ENCODE data around the gene SLC12A4.
A peak's percentile ranks its signal among the peaks of the same experiment; 100 is the strongest.
"Not testable (repeated sequence)": the region's sequence is repeated elsewhere in the genome, so short reads cannot be mapped to it uniquely, and the experiment has no call there.

SLC12A4 gene

DNA sequence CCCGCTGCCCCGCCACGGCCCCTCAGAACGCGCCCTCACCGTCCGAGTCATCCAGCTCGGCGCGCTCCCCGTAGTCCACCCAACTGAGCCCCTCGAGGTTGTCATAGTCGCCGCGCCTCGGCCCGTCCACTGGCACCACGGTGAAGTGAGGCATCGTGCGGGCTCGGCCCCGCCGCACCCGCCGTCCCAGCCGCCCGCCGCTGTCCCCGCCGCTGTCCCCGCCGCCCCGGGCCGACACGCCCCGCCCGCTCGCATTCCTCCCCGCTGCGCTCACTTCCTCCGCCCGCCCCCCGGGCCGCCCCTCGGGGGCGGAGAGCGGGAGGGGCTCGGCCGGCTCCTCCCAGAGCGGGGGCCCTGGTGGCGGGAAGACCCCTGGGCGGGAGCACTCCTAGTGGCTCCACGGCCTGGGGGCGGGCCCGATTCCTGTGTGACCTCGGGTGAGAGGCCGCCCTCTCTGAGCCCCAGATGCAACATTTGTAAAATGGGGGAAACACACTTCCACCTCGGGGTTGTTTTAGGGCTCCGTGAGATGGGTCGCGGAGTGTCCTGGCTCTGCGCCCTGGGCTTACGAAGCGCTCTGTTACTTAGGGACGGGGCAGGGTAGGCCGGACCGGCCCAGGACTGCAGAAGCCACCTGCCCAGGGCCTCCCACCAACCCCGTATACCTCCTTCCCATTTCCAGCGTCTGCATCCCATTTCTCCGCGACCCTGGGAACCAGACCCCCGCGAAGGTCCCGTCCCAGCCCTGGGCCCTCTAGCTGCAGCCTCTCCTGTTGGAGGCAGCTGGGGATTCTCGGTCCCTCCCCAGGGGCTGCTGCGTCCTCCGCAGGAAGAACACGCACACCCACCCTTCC is at the start of gene SLC12A4:
SLC12A4 (minus strand) TSS at position 238 of the 854 bp plus-strand sequence; CDS start at position 154, 84 bp downstream.
- H3K36me3 ChIP-seq (ENCODE audit: control insufficient read depth, insufficient read depth, low read length, severe bottlenecking): no peaks in the 10 kb centered on the region
- peak; percentile 92 for DNase-seq (ENCODE audit: low read depth)
- H3K4me3 ChIP-seq (ENCODE audit: low read length): peak within 1 kb of the TSS; percentile 92
- H3K4me1 ChIP-seq (ENCODE audit: control insufficient read depth, insufficient read depth, low read length): peaks cover 41% of the 10 kb centered on the region
- no peaks in the 10 kb centered on the region for H3K27me3 ChIP-seq (replicated peaks; ENCODE audit: control insufficient read depth, insufficient read depth, low read length)
- H3K9me3 ChIP-seq (ENCODE audit: control insufficient read depth, low read length): no peaks in the 10 kb centered on the region
- peak within 1 kb of the TSS; percentile 97 for H3K9ac ChIP-seq (ENCODE audit: low read length)

- Histone ChIP-seq H3K36me3 (ENCODE audit: control insufficient read depth, insufficient read depth, low read length, severe bottlenecking) (no peaks in the 10 kb centered on the region), H3K9me3 (ENCODE audit: control insufficient read depth, low read length) (no peaks in the 10 kb centered on the region), H3K4me1 (ENCODE audit: control insufficient read depth, insufficient read depth, low read length) (no peaks in the 10 kb centered on the region), H3K27me3 (replicated peaks; ENCODE audit: control insufficient read depth, insufficient read depth, low read length) (peaks cover 14% of the 10 kb centered on the region), H3K9ac (ENCODE audit: low read length) (no peak within 1 kb of the TSS), H3K4me3 (ENCODE audit: low read length) (no peak within 1 kb of the TSS)
- no peak for DNase-seq (ENCODE audit: low read depth)
Observed at GRCh38 chr16:68015681-68016080, 47.2 kb upstream of the SLC12A4 start, which contains the start of gene DPEP2NB. Gene DPEP2NB, minus strand, starts transcription at chr16:68015911. Its CDS starts 141 bp downstream, at chr16:68015770.

GRCh38 chr16:68013440-68013839 is 45.0 kb upstream of the SLC12A4 start:
- H3K9me3 ChIP-seq (ENCODE audit: control insufficient read depth, low read length): no peaks in the 10 kb centered on the region
- no peak for DNase-seq (ENCODE audit: low read depth)
- no peaks in the 10 kb centered on the region for H3K4me1 ChIP-seq (ENCODE audit: control insufficient read depth, insufficient read depth, low read length)
- peaks cover 23% of the 10 kb centered on the region for H3K27me3 ChIP-seq (replicated peaks; ENCODE audit: control insufficient read depth, insufficient read depth, low read length)
- H3K36me3 ChIP-seq (ENCODE audit: control insufficient read depth, insufficient read depth, low read length, severe bottlenecking): no peaks in the 10 kb centered on the region
- no peak overlapping the region for H3K9ac ChIP-seq (ENCODE audit: low read length)
- no peak overlapping the region for H3K4me3 ChIP-seq (ENCODE audit: low read length)

DNA sequence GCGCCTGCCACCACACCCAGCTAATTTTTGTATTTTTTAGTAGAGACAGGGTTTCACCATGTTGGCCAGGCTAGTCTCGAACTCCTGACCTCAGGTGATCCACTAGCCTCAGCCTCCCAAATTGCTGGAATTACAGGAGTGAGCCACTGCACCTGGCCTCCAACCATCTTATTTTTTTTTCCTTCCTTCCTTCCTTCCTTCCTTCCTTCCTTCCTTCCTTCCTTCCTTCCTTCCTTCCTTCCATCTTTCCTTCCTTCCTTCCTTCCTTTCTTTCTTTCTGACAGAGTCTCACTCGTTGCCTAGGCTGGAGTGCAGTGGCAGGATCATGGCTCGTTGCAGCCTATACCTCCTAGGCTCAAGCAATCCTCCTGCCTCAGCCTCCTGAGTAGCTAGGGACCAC is 41.4 kb upstream of the SLC12A4 start:
- not testable (repeated sequence) for H3K4me3 ChIP-seq (ENCODE audit: low read length); H3K4me1 ChIP-seq (ENCODE audit: control insufficient read depth, insufficient read depth, low read length); DNase-seq (ENCODE audit: low read depth); H3K36me3 ChIP-seq (ENCODE audit: control insufficient read depth, insufficient read depth, low read length, severe bottlenecking); H3K9me3 ChIP-seq (ENCODE audit: control insufficient read depth, low read length); H3K9ac ChIP-seq (ENCODE audit: low read length)
- H3K27me3 ChIP-seq (replicated peaks; ENCODE audit: control insufficient read depth, insufficient read depth, low read length): peaks cover 23% of the 10 kb centered on the region

DNA sequence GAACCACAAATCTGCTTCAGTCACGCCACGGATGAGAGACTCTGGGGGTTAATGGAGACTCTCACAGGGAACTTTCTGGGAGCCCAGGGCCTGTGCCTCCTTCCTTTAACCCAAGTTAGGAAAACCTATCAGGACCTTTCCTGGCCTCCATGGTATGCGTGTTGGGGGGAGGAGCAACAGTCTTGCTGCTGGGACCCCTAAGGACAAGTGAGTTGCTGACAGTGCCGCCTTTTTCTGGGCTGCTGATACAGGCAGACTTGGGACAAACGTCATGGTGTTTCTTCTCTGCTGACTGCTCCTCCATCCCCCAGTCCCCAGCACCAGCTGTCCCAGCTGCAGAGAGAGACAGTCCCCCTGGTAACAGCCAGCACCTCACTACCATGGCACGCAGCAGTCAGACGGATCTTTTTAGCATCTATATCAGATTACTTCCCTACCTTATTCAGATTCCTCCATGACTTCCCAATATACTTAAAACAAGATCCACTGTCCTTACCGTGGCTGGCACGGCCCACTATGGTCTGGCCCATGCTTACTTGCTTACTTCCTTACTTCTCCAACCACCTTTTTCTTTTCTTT is 40.8 kb upstream of the SLC12A4 start:
- Histone ChIP-seq H3K4me1 (ENCODE audit: control insufficient read depth, insufficient read depth, low read length) (peaks cover 6% of the 10 kb centered on the region), H3K27me3 (replicated peaks; ENCODE audit: control insufficient read depth, insufficient read depth, low read length) (peaks cover 23% of the 10 kb centered on the region), H3K9me3 (ENCODE audit: control insufficient read depth, low read length) (no peaks in the 10 kb centered on the region), H3K4me3 (ENCODE audit: low read length) (no peak overlapping the region), H3K9ac (ENCODE audit: low read length) (no peak overlapping the region), H3K36me3 (ENCODE audit: control insufficient read depth, insufficient read depth, low read length, severe bottlenecking) (no peaks in the 10 kb centered on the region)
- no peak for DNase-seq (ENCODE audit: low read depth)

GRCh38 chr16:68005786-68006286 is 37.4 kb upstream of the SLC12A4 start:
- H3K36me3 ChIP-seq (ENCODE audit: control insufficient read depth, insufficient read depth, low read length, severe bottlenecking): no peaks in the 10 kb centered on the region
- peaks cover 11% of the 10 kb centered on the region for H3K27me3 ChIP-seq (replicated peaks; ENCODE audit: control insufficient read depth, insufficient read depth, low read length)
- H3K9me3 ChIP-seq (ENCODE audit: control insufficient read depth, low read length): no peaks in the 10 kb centered on the region
- no peak overlapping the region for H3K4me3 ChIP-seq (ENCODE audit: low read length)
- peaks cover 6% of the 10 kb centered on the region for H3K4me1 ChIP-seq (ENCODE audit: control insufficient read depth, insufficient read depth, low read length)
- peak; percentile 8 for DNase-seq (ENCODE audit: low read depth)
- H3K9ac ChIP-seq (ENCODE audit: low read length): no peak overlapping the region

GRCh38 chr16:68005211-68005610 is 36.8 kb upstream of the SLC12A4 start:
- Histone ChIP-seq H3K4me3 (ENCODE audit: low read length) (no peak overlapping the region), H3K9me3 (ENCODE audit: control insufficient read depth, low read length) (no peaks in the 10 kb centered on the region), H3K36me3 (ENCODE audit: control insufficient read depth, insufficient read depth, low read length, severe bottlenecking) (no peaks in the 10 kb centered on the region), H3K4me1 (ENCODE audit: control insufficient read depth, insufficient read depth, low read length) (peaks cover 6% of the 10 kb centered on the region), H3K9ac (ENCODE audit: low read length) (no peak overlapping the region), H3K27me3 (replicated peaks; ENCODE audit: control insufficient read depth, insufficient read depth, low read length) (peaks cover 6% of the 10 kb centered on the region)
- no peak for DNase-seq (ENCODE audit: low read depth)

DNA sequence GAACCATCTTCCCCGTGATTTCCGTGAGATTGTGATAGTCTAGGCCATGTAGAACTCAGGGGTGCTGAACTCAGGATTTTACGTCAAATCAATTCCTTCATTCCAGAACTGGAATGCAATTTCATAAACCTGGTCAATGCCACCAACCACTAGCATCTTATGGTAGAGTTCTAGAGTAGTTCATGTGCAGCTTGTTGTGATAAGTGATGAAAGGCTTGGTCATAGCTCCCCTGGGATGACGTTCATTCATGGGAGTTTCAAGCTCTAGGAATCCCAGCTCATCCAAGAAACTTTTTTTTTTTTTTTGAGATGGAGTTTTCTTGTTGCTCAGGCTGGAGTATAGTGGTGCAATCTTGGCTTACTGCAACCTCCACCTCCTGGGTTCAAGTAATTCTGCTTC is 34.6 kb upstream of the SLC12A4 start:
- H3K4me1 ChIP-seq (ENCODE audit: control insufficient read depth, insufficient read depth, low read length): peaks cover 6% of the 10 kb centered on the region
- no peaks in the 10 kb centered on the region for H3K27me3 ChIP-seq (replicated peaks; ENCODE audit: control insufficient read depth, insufficient read depth, low read length)
- DNase-seq (ENCODE audit: low read depth): no peak
- no peaks in the 10 kb centered on the region for H3K9me3 ChIP-seq (ENCODE audit: control insufficient read depth, low read length)
- no peaks in the 10 kb centered on the region for H3K36me3 ChIP-seq (ENCODE audit: control insufficient read depth, insufficient read depth, low read length, severe bottlenecking)
- H3K4me3 ChIP-seq (ENCODE audit: low read length): no peak overlapping the region
- no peak overlapping the region for H3K9ac ChIP-seq (ENCODE audit: low read length)

- Histone ChIP-seq H3K4me3 (ENCODE audit: low read length) (no peak overlapping the region), H3K9ac (ENCODE audit: low read length) (no peak overlapping the region), H3K27me3 (replicated peaks; ENCODE audit: control insufficient read depth, insufficient read depth, low read length) (no peaks in the 10 kb centered on the region), H3K36me3 (ENCODE audit: control insufficient read depth, insufficient read depth, low read length, severe bottlenecking) (no peaks in the 10 kb centered on the region), H3K9me3 (ENCODE audit: control insufficient read depth, low read length) (no peaks in the 10 kb centered on the region), H3K4me1 (ENCODE audit: control insufficient read depth, insufficient read depth, low read length) (no peaks in the 10 kb centered on the region)
- DNase-seq (ENCODE audit: low read depth): no peak
Observed at GRCh38 chr16:68000450-68000849, 32.0 kb upstream of the SLC12A4 start.

DNA sequence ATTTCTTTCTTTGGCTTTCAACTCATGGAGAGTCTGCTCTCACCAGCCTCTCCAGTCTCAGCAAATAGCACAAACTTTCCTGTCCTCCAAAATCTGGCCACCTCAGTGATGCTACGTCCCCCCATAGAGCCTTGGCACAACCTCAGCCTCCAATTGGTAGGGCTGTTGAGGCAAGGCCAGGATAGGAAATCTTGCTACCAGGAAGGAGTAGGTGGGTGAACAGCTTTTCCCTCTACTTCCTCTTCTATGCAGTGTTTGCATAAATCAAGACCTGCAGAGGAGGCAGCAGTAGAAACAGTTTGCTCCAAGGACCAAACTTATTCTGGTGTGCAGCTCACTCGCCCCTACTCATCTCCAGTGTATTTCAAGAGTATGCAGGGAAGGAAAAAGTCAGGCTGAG is 31.5 kb upstream of the SLC12A4 start:
- no peak for DNase-seq (ENCODE audit: low read depth)

GRCh38 chr16:67998779-67999688 is 30.6 kb upstream of the SLC12A4 start, which contains the start of gene DPEP2:
Gene DPEP2, minus strand, starts transcription at chr16:67999484. Its CDS starts 6,272 bp downstream, at chr16:67993212.
- not testable (repeated sequence) for H3K9me3 ChIP-seq (ENCODE audit: control insufficient read depth, low read length); H3K4me3 ChIP-seq (ENCODE audit: low read length); H3K36me3 ChIP-seq (ENCODE audit: control insufficient read depth, insufficient read depth, low read length, severe bottlenecking); H3K27me3 ChIP-seq (replicated peaks; ENCODE audit: control insufficient read depth, insufficient read depth, low read length); H3K4me1 ChIP-seq (ENCODE audit: control insufficient read depth, insufficient read depth, low read length); H3K9ac ChIP-seq (ENCODE audit: low read length); DNase-seq (ENCODE audit: low read depth)

More for the DNA sequence above, 31.5 kb upstream of the SLC12A4 start:
- Histone ChIP-seq H3K9me3 (ENCODE audit: control insufficient read depth, low read length) (no peaks in the 10 kb centered on the region), H3K36me3 (ENCODE audit: control insufficient read depth, insufficient read depth, low read length, severe bottlenecking) (no peaks in the 10 kb centered on the region), H3K27me3 (replicated peaks; ENCODE audit: control insufficient read depth, insufficient read depth, low read length) (no peaks in the 10 kb centered on the region), H3K4me3 (ENCODE audit: low read length) (no peak overlapping the region), H3K9ac (ENCODE audit: low read length) (no peak overlapping the region), H3K4me1 (ENCODE audit: control insufficient read depth, insufficient read depth, low read length) (no peaks in the 10 kb centered on the region)
